Measurements from ENCODE around the gene CCDC28B. TPM values are rescaled to one million over a fixed set of nuclear protein-coding genes. Genes with fewer than 3 reads are reported as not detected.

CCDC28B gene
- total and polyA plus RNA-seq, 2 of the 13 experiments (the other 11 are each of a cell fraction or from before 2014, with no cell fraction given): 2.6 to 3.5 TPM

DNA sequence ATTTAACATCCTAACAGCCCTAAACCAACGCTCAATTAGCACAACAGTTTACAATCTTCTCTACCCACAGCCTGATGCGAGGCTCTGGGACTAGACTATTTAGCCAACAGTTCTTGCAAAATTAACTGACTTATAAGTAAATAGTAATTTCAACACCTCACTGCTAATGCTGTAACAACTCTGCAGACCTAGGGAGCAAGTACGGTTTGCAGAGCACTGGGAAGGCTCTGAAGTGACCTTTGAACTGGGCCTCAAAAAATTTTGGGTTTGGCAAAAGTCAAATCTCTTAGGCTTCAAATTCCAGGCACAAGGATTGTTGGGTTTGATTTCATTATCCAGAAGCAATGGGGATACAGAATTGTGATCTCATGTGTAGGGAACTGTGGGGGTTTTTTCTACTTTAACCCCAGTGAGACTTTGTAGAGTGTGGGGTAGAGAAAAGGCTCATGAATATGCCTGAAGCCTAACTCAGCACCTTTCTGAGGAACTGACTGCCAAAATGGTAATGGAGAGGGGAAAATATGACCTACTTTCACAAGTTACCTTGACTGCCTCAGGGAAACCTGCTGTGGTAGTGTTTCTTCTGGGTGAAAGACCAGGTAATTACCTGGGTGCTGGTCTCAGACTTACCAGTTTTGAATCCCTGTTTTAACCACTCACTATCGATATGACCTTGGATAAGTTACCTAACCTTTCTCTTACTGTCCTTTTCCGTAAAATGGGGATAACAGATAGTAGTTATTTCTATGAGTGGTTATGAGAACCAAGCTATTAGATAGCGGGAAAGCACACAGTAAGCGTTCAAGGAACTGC, 21.8 kb upstream of the CCDC28B start (continued):
- TF ChIP-seq KDM5B (CRISPR knock-in tag; IDR thresholded peaks at IDR 0.05; ENCODE audit: borderline replicate concordance) (no peak), ZNF577 (CRISPR knock-in tag; IDR thresholded peaks at IDR 0.05; ENCODE audit: borderline replicate concordance, low read depth) (no peak), PLRG1 (conservative IDR thresholded peaks at IDR 0.05) (no peak), MYNN (CRISPR knock-in tag; IDR thresholded peaks at IDR 0.05; ENCODE audit: low read depth) (no peak), SUZ12 (IDR thresholded peaks at IDR 0.05; ENCODE audit: low read depth, low read length) (no peak), ZNF672 (CRISPR knock-in tag; IDR thresholded peaks at IDR 0.05) (no peak), ZNF430 (CRISPR knock-in tag; IDR thresholded peaks at IDR 0.05) (no peak), MEIS1 (CRISPR knock-in tag; IDR thresholded peaks at IDR 0.05; ENCODE audit: borderline replicate concordance) (no peak; the same call in 1 of the 2 replicates), TBL1XR1 (IDR thresholded peaks at IDR 0.05; ENCODE audit: borderline replicate concordance, low read length, partially characterized antibody) (peak; percentile 76), ZNF552 (CRISPR knock-in tag; IDR thresholded peaks at IDR 0.05; ENCODE audit: borderline replicate concordance) (no peak), KDM3A (CRISPR knock-in tag; IDR thresholded peaks at IDR 0.05; ENCODE audit: low read depth) (no peak), RAD51 (IDR thresholded peaks at IDR 0.05; ENCODE audit: borderline replicate concordance) (no peak), PHF8 (CRISPR knock-in tag; IDR thresholded peaks at IDR 0.05) (no peak), TEAD3 (CRISPR knock-in tag; optimal IDR thresholded peaks at IDR 0.05; ENCODE audit: borderline replicate concordance) (peak; percentile 42), ZNF496 (CRISPR knock-in tag; IDR thresholded peaks at IDR 0.05; ENCODE audit: insufficient replicate concordance) (no peak), DNMT1 (CRISPR knock-in tag; IDR thresholded peaks at IDR 0.05) (no peak), NCOR1 (IDR thresholded peaks at IDR 0.05; ENCODE audit: borderline replicate concordance, low read length) (peak; percentile 65; the same call in 1 of the 2 replicates)
- TF ChIP-seq, protein P1, sequence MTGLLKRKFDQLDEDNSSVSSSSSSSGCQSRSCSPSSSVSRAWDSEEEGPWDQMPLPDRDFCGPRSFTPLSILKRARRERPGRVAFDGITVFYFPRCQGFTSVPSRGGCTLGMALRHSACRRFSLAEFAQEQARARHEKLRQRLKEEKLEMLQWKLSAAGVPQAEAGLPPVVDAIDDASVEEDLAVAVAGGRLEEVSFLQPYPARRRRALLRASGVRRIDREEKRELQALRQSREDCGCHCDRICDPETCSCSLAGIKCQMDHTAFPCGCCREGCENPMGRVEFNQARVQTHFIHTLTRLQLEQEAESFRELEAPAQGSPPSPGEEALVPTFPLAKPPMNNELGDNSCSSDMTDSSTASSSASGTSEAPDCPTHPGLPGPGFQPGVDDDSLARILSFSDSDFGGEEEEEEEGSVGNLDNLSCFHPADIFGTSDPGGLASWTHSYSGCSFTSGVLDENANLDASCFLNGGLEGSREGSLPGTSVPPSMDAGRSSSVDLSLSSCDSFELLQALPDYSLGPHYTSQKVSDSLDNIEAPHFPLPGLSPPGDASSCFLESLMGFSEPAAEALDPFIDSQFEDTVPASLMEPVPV (CRISPR knock-in tag; IDR thresholded peaks at IDR 0.05): no peak
- TF ChIP-seq, protein P2, sequence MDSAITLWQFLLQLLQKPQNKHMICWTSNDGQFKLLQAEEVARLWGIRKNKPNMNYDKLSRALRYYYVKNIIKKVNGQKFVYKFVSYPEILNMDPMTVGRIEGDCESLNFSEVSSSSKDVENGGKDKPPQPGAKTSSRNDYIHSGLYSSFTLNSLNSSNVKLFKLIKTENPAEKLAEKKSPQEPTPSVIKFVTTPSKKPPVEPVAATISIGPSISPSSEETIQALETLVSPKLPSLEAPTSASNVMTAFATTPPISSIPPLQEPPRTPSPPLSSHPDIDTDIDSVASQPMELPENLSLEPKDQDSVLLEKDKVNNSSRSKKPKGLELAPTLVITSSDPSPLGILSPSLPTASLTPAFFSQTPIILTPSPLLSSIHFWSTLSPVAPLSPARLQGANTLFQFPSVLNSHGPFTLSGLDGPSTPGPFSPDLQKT (CRISPR knock-in tag; IDR thresholded peaks at IDR 0.05; ENCODE audit: borderline replicate concordance): no peak
- TF ChIP-seq, protein P3, sequence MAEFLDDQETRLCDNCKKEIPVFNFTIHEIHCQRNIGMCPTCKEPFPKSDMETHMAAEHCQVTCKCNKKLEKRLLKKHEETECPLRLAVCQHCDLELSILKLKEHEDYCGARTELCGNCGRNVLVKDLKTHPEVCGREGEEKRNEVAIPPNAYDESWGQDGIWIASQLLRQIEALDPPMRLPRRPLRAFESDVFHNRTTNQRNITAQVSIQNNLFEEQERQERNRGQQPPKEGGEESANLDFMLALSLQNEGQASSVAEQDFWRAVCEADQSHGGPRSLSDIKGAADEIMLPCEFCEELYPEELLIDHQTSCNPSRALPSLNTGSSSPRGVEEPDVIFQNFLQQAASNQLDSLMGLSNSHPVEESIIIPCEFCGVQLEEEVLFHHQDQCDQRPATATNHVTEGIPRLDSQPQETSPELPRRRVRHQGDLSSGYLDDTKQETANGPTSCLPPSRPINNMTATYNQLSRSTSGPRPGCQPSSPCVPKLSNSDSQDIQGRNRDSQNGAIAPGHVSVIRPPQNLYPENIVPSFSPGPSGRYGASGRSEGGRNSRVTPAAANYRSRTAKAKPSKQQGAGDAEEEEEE (CRISPR knock-in tag; IDR thresholded peaks at IDR 0.05; ENCODE audit: borderline replicate concordance): no peak
- TF ChIP-seq, protein P4, sequence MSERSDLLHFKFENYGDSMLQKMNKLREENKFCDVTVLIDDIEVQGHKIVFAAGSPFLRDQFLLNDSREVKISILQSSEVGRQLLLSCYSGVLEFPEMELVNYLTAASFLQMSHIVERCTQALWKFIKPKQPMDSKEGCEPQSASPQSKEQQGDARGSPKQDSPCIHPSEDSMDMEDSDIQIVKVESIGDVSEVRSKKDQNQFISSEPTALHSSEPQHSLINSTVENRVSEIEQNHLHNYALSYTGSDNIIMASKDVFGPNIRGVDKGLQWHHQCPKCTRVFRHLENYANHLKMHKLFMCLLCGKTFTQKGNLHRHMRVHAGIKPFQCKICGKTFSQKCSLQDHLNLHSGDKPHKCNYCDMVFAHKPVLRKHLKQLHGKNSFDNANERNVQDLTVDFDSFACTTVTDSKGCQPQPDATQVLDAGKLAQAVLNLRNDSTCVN (CRISPR knock-in tag; IDR thresholded peaks at IDR 0.05; ENCODE audit: borderline replicate concordance): no peak
- TF ChIP-seq, protein P5, sequence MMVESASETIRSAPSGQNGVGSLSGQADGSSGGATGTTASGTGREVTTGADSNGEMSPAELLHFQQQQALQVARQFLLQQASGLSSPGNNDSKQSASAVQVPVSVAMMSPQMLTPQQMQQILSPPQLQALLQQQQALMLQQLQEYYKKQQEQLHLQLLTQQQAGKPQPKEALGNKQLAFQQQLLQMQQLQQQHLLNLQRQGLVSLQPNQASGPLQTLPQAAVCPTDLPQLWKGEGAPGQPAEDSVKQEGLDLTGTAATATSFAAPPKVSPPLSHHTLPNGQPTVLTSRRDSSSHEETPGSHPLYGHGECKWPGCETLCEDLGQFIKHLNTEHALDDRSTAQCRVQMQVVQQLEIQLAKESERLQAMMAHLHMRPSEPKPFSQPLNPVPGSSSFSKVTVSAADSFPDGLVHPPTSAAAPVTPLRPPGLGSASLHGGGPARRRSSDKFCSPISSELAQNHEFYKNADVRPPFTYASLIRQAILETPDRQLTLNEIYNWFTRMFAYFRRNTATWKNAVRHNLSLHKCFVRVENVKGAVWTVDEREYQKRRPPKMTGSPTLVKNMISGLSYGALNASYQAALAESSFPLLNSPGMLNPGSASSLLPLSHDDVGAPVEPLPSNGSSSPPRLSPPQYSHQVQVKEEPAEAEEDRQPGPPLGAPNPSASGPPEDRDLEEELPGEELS (CRISPR knock-in tag; IDR thresholded peaks at IDR 0.05): 0 out of 2 replicates have a peak, but pooled peaks have one; percentile 39
